Stimulated activated CD8-positive, alpha-beta memory T cell treated with anti-CD3 and anti-CD28 coated beads, Interleukin-4, amount 100 ng/mL, for 1 hour (primary cell): ENCODE measurements around the gene DNAJA1.
"Not testable (repeated sequence)": the region's sequence is repeated elsewhere in the genome, so short reads cannot be mapped to it uniquely, and the experiment has no call there.

ENCODE experiments used
- DNase-seq, 2 donors: peaks; one replicate each; pipeline ENCODE4 v3.0.0-alpha.2; 2020; ENCODE audit warnings: low read depth in 2 of 2, low spot score in 1 of 2

DNAJA1 gene

DNA sequence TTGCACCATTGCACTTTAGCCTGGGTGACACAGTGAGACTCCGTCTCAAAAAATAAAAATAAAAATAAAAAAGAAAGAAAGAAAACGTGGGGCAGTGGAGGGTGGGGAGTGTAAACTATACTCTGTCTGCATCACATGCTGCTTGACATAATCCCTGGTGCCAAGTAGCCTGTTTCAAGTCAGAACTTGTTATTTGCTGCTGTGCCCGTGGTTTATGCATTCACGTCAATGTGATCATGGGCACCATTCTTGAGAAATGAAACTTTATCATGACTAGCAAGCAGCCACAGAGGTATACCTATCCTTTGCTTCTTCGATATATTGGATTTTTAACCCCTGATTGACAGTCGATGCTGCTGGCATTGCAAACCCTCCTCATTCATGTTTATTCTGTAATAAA is 55.5 kb downstream of the DNAJA1 start:
- no peak for DNase-seq

- peak; percentile 5 to 24 for DNase-seq
Measured at GRCh38 chr9:33081128-33081851, 56.2 kb downstream of the DNAJA1 start.

DNA sequence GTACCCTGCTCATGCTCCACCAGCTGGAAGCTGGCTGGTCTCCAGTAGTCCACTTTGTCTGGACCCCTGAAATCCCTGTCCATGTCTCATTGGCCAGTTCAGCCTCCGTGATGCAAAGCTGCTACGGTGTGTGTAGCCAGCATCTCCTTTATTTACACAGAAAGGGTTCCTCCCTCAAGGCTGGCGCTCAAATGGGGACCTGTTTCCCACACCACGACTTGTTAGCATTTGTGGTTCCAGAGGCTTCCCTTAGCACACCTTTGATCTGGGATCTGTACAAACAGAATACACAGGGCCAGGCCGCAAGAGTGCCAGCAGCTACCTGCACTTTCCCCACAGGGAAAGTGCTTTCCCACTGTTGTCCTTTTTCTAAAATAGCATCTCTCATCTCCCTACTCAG is 57.1 kb downstream of the DNAJA1 start:
- no peak for DNase-seq

DNA sequence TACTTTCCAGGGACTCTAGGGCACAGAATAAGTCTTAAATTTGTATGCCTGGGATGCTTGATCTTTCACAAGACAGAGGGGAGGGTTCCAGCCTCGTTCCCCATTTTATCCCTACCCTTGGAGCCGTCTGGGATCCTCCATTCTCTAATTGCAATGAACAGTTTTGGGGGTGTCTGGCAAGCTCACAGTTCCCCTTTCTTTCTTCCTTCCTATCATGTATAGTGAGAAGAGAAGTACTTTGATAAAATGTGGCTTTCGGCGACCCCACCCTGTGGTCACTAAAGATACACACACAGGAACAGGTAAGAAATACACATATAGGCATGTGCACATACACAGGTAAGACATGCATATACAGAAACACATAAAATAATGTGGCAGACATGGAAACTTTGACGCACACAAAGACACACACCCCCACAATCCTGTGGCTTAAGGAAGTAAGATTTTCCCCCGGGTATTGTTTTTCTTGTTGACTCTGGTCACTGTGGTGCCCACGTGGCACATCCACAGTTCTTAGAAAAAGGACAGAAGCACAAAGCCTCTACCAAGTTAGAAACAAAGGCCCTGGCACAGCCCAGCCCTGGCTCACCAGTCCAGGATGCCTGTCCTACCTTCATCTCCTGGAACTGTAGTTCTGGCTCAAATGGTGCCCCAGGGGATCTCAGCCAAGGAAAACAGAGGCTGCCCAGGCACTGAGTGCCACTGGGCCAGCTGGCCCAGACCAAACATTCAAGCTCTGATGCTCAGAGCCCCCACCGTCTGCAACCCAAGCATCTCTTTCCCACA is 57.7 kb downstream of the DNAJA1 start:
- no peak for DNase-seq

DNA sequence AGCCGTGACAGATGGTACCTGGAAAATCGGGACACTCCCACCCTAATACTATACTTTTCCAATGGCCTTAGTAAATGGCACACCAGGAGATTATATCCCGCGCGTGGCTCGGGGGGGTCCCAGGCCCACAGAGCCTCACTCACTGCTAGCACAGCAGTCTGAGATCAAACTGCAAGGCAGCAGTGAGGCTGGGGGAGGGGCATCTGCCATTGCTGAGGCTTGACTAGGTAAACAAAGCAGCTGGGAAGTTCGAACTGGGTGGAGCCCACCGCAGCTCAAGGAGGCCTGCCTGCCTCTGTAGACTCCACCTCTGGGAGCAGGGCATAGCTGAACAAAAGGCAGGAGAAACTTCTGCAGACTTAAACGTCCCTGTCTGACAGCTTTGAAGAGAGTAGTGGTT is 60.6 kb downstream of the DNAJA1 start:
- not testable (repeated sequence) for DNase-seq
